Dermis microvascular lymphatic vessel endothelial cell (primary cell): Measurements from ENCODE around the gene AOC1. TPM values are rescaled to one million over a fixed set of nuclear protein-coding genes. Genes with fewer than 3 reads are reported as not detected.

Experiments used
- DNase-seq, 2 donors: peaks; one replicate each; pipeline versions ENCODE4 v3.0.0 to v3.0.0-alpha.2; 2010; ENCODE audit warnings: low read depth in 2 of 2
- total RNA-seq: library from RNA; depleted of rRNA; stranded (reverse); fragments of >200 nt; gene quantifications from 2 replicates; pipeline ENCODE4 v1.2.1, GENCODE V29; 2014

Gene AOC1
- total RNA-seq, 1 donor from 2014 or later: not detected

DNA sequence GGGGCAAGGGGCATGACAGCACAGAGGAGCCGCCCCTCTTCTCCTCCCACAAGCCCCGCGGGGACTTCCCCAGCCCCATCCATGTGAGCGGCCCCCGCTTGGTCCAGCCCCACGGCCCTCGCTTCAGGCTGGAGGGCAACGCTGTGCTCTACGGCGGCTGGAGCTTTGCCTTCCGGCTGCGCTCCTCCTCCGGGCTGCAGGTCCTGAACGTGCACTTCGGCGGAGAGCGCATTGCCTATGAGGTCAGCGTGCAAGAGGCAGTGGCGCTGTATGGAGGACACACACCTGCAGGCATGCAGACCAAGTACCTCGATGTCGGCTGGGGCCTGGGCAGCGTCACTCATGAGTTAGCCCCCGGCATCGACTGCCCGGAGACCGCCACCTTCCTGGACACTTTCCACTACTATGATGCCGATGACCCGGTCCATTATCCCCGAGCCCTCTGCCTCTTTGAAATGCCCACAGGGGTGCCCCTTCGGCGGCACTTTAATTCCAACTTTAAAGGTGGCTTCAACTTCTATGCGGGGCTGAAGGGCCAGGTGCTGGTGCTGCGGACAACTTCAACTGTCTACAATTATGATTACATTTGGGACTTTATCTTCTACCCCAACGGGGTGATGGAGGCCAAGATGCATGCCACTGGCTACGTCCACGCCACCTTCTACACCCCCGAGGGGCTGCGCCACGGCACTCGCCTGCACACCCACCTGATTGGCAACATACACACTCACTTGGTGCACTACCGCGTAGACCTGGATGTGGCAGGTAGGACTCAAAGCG lies 5.1 kb downstream of the AOC1 start:
- no peak for DNase-seq

DNA sequence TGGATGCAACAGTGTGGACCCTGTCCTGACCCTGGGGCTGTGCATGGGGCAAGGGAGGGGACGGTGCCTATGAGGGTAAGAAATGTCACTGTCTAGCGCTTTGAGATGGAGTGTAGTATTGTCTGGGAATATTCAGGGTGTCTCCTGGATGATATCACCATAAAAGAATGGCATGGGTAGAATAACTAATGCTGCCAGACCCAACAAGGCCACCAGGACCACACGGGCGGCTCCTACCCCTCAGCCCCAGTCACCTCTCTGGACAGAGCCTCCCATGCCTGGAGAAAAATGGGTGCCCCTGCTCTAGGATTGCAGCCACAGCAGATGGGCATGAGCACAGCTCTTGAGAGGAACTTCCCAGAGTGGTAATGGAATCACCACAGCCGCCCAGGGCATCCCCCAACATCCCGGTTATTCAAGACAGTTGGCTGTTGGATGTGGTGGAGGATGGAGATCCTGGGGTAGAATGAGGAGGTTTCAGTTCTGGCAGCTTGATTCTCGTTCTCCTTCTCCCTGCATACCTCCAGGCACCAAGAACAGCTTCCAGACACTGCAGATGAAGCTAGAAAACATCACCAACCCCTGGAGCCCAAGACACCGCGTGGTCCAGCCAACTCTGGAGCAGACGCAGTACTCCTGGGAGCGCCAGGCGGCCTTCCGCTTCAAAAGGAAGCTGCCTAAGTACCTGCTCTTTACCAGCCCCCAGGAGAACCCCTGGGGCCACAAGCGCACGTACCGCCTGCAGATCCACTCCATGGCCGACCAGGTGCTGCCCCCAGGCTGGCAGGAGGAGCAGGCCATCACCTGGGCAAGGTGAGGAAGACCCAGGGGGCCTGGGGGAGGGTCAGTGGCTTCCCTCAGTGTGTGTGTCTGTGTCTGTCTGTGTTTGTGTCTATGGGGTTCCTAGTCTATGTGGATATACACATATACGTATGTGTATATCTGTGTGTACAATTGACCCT lies 6.2 kb downstream of the AOC1 start:
- no peak for DNase-seq

DNA sequence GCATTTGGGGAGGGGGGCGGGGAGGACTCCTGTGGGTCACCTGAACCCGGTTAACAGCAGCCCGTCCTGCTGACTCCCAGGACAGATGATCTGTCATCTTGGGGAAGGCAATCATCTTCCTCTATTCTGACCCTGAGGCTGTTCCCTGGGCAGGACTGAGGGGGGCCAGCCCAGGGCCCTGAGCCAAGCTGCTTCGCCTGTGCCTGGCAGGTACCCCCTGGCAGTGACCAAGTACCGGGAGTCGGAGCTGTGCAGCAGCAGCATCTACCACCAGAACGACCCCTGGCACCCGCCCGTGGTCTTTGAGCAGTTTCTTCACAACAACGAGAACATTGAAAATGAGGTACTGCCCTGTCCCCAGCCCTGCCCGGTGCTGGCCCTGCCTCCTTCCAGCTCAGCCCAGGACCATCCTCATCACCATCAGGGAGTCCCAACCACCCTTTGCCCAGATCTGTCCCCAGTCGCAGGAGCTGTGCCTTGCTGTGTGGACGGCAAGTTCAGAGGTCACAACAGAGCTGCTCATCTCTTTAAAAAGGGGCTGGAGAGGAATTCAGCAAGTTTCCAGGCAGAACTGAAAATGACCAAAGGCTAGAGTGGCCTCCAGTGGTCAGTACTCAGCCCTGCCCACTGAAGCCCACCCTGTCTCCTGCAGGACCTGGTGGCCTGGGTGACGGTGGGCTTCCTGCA lies 8.1 kb downstream of the AOC1 start:
- DNase-seq: no peak

DNA sequence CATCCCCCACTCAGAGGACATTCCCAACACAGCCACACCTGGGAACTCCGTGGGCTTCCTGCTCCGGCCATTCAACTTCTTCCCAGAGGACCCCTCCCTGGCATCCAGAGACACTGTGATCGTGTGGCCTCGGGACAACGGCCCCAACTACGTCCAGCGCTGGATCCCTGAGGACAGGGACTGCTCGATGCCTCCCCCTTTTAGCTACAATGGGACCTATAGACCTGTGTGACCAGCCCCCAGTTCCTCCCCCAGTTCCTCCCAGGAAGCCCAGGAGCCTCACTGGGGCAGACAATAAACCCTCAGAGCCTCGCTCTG lies 8.6 kb downstream of the AOC1 start:
- no peak for DNase-seq

DNA sequence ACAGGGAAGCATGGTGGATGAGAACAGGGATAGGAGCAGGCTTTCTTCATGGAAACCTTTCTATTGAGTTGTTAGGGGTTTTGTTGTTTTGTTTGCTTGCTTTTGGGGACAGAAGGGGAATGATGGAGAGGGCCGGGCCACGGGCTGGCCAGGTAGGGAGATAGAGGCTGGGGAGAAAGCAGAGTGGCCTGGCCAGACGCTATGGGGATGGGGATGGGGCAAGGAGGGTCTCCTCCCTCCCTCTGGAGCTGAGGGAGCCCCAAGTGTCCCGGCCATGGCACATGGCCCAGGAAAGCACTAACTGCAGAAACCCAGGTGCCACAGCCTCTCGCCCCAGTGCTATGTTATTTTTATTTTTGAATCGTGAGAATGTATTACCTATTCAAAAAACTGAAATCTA lies 10.0 kb downstream of the AOC1 start:
- no peak for DNase-seq

DNA sequence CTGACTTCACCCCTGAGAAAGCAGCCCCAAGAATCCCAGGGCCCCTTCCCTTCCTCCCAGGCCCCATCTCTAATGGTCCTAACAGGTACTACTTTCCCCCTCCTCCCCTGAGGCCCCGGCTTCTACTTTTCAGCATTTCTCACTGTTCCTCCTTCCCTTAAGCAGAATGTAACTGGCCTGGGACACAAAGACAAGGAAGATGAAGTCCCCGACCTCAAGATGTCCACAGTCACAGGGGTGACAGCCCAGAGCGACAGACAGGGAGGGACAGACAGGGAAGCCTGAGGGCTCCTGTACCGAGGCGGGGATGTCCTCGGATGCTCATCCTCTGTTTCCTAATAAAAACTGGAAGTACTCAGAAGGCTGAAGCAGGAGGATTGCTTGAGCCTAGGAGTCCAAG lies 11.6 kb downstream of the AOC1 start:
- DNase-seq: no peak

DNA sequence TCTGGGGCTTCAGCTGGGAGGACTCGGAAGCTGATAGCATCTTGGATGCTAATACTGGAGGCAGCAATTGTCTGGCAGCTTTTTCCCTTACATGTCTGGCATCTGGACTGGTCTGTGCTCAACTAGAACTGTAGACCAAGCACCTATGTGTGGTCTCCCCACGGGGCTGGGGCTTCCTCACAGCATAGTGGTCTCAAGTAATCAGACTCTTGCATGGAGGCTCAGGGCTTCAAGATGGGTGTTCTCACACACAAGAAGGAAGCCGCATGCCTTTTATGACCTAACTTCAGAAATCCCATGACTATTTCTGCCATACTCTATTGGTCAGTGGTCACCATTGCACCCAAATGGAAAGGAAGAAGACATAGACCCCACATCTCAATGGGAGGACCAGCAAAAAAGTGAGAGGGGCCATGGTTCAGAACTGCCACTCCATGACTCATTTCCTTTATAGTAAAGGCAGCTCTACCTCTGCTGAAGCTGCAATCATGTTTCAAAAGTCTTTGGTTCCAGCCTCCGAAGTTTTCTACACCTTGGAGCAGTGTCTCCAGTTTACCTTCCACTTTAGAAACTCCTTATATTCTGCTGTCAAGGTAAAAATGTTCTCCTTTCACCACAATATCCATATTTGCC lies 14.7 kb downstream of the AOC1 start:
- DNase-seq: no peak

DNA sequence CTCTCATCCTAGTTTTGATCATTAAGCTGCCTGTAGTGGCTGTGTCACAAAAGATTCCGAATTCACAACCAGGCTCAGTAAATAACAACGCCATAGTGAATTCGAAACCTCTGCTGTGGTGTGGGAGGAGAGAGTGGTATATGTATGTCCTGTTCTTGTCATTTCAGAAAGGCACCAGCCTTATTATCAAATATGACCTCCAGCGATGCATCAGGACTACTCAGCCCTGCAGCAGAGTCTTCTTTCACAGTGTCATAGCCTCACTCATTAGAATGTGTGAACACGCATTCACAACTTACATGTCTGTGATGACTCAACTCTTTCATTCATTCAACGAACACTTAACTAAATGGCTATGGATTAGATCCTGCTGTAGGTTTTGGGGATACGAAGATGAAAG lies 15.3 kb downstream of the AOC1 start:
- DNase-seq: no peak

DNA sequence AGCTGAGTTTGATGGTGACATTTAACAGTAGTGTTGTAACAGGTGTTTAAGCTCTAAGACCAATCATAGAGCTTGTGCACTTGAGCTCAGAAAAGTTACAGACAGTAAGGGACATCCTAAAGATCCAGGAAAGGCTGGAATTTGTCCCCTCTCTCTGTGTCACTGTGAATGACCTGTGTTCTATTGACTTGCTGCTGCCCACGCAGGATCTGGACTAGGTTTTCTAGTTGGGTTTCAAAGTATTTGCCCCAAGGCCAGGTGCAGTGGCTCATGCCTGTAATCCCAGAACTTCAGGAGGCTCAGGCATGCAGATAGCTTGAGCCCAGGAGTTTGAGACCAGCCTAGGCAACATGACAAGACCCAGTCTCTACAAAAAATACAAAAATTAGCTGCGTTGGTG lies 17.1 kb downstream of the AOC1 start:
- DNase-seq: no peak

DNA sequence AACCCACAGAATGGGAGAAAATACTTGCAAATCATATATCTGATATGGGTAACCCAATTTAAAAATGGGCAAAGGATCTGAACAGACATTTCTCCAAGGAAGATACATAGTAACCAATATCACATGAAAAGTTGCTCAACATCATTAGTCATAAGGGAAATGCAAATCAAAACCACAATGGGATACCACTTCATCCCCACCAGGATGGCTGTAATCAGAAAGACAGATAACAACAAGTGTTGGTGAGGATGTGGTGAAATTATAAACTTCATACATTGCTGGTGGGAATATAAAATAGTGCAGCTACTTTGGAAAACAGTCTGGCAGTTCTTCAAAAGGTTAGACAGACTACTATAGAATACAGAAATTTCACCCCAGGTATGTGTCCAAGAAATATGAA lies 19.3 kb downstream of the AOC1 start:
- DNase-seq: no peak

DNA sequence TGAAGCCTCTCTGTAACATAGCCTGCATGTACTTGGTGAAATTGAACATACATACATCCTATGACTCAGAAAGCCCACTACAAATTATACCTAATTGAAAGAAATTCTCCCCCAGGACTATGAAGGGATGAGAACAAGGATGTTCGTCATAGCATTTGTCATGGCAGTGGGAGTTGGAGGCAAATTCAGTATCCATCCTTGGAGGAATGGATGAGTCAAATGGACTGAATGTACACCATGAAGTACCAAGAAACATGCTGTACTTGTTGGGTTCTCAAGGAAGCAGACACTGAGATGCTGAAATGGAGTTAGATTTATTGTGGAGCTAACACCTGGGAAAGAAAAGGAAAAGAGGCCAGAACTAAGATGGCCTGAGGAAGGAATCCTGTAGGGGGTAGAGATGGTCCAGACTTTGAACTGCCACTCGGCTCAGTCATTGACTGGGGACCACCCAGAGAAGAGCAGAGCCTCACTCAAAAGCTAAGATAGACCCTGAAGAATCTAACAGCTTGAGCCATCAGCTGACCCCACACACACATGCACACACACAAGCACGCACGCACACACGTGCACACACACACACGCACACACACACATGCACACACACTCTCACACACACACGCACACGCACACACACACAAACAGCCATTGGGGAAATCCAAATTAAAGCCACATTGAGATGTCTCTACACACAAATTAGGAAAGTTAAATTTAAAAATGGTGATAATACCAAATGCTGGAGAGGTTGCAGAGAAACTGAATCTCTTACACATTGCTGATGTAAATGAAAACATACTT lies 22.3 kb downstream of the AOC1 start:
- no peak for DNase-seq

DNA sequence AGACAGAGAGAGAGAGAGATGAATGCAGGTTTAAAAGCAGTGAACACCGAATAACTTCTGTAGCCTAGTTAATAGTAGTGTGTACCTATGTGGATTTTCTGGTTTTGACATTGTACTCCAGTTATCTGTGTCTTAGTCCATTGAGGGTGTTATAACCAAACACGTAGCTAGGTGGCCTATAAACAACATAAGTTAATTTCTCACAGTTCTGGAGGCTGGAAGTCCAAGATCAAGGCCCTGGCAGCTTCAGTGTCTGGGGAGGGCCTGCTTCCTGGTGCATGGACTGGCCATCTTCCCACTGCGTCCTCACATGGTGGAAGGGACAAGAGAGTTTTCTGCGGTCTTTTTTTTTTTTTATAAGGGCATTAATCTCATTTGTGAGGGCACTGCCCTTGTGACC lies 23.5 kb downstream of the AOC1 start:
- DNase-seq: no peak

DNA sequence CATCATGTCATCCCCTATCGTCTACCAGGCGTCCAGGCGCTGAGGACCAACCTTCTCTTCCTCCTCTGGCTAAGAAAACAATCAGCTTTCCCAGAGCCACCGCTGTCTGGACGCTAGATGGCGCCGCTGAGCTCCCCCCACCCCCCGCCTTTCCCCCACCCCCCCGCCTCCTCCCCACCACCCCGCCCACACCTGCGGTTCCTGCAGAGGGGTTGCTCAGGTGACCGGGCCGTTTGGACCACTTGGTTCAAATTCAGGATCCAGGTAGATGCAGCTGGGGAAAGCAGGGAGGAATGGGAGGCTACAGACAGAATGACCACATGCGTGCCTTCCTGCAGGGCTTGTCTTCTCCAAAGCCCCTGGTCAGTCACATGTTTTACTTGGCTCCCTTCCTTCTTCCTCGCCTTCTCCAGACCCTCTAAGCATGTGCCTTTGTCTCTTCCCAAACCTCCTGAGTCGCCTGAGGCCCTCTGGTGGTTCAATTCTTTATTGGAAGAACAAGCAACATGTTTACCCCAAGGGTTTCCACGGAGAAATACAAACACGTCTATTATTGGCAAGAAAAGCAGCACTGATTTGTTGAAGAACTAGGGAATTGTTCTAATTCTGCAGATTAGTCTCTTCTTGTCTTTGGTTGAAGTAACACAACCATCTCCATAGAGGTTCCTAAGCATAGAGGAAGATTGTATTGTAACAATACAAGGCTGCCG lies 24.7 kb downstream of the AOC1 start:
- peak; percentile 23 to 85 for DNase-seq

DNA sequence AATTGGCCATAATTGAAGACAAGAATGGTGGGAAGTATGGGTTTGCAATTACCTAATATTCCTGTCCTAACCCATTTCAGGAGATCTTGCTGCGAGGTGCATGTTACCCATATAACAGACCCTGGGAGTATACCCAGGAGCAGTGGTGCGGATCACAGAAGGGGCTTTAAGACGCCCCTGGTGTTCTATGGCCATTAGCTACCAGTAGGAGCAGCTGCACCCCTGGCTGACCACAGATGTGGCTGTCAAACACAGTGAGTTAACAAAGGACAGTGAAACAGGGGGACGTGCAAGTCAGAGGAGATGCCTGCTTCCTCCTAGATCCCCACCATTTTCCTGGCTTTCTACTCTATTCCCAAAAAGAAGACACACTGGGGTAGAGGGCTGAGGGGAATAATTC lies 25.2 kb downstream of the AOC1 start:
- DNase-seq: no peak

DNA sequence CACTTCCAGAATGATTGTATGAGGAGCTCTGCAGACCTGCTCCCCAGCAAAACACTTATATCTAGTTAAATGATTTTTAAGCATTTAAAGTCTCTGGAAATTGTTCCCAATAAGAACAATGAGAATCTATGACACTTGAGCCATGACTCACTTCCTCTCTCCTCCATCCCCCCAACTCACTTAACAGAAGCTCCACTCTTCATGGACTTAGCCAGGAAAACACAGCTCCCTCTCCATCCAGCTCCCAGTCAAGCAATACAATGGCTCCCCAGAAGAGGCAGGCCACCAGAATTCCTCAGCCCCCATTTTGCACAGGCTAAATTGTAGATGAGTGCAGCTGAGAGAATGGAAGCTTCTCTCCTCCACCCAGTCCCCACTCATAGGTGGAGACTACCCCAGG lies 27.0 kb downstream of the AOC1 start:
- peak in 1 of 2 donors; percentile 72 for DNase-seq

DNA sequence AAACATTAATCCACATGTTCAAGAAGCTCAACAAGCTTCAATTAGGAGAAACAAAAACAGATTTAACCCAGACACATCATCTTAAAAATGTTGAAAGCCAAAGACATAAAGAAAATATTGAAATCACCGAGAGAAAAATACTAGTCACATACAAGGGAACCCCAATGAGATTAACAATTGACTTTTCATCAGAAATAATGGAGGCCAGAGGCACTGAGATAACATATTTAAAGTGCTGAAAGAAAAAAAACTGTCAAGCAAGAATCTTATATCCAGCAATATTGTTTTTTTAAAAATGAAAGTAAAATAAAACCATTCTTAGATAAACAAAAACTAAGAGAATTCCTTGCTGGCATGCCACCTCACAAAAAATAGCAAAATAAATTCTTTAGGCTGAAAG lies 28.9 kb downstream of the AOC1 start:
- DNase-seq: no peak

DNA sequence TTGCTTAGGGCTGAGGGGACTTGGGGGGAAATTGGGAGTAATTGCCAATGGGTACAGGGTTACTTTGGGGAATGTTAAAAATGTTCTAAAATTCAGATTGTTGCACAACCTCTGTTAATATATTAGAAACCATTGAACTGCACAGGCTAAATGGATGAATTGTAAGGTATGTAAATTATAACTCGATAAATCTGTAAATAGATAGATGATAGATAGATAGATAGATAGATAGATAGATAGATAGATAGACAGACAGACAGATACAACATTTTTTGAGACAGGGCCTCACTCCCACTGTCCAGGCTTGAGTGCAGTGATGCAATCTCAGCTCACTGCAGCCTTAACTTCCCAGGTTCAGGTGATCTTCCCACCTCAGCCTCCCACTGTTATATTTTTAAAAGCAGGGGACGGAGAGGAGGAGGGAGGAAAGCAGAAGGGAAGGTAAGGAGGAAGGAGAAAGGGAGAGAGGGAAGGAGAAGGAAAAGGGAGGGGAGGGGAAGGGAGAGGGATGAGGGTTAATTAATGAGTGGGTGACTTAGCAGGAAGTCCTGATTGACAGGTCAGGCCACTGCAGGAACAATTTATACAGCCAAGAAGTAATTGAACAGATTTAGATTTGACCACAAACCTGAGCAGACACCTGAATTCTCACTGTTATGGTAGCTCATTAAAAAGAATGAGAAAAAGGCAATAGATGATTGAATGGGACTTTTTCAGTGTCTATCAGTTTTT lies 38.7 kb downstream of the AOC1 start:
- no peak for DNase-seq

DNA sequence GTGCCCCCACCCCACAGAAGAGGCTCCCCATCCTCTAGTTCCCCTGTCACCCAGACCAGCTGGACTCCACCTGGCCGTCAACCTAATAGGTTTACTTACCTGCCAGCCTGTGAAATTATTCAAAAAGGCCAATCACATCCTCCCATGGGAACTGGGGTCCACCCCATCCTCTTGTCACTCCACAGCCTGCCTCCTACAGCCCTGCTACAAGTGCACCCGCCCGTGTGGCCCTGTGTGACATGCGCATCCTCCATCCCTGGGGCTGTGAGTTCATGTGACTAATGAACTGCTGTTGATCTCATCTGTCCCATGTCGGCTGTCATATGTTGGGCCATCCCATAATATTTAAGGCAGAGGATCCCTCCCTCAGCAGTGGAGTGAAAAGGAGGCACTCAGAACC lies 39.4 kb downstream of the AOC1 start:
- no peak for DNase-seq

DNA sequence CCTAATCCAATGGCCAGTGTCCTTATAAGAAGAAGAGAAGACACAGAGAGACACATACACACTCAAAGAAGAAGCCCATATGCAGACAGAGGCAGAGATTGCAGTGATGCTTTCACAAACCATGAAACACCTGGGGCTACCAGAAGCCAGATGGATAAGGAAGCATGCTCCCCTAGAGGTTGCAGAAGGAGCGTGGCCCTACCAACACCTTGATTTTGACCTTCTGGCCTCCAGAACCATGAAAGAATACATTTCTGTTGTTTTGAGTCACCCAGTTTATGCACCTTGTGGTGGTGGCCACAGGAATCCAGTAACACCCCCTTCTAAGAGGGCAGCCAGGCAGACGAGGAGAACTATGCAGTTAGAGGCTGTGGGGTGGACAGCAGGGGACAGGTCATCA lies 43.5 kb downstream of the AOC1 start:
- no peak for DNase-seq
